Left ventricle myocardium inferior (tissue), 1 donor: ENCODE measurements around the gene UROS. TPM values are rescaled to one million over a fixed set of nuclear protein-coding genes. Genes with fewer than 3 reads are reported as not detected.
A peak's percentile ranks its signal among the peaks of the same experiment; 100 is the strongest.

Experiments
- DNase-seq: peaks from one replicate; pipeline ENCODE4 v3.0.0-alpha.2; 2020
- H3K27ac ChIP-seq: fragments of 200-600 bp; replicated peaks from 2 replicates; pipeline ENCODE4 v1.8.0; 2021
- H3K27me3 ChIP-seq: fragments of 200-600 bp; 2 replicates; pipeline ENCODE4 v1.8.0; 2021; ENCODE audit warnings: low read depth
- H3K36me3 ChIP-seq: fragments of 200-600 bp; 2 replicates; pipeline ENCODE4 v1.8.0; 2021
- H3K4me1 ChIP-seq: fragments of 200-600 bp; 2 replicates; pipeline ENCODE4 v1.8.0; 2021
- H3K4me3 ChIP-seq: fragments of 200-600 bp; 2 replicates; pipeline ENCODE4 v1.8.0; 2021; ENCODE audit warnings: mild to moderate bottlenecking, moderate library complexity
- H3K9me3 ChIP-seq: fragments of 200-600 bp; replicated peaks from 2 replicates; pipeline ENCODE4 v1.8.0; 2021
- CTCF ChIP-seq: fragments of 200-600 bp; IDR thresholded peaks from 2 replicates; pipeline ENCODE4 v1.8.0; 2021; ENCODE audit warnings: antibody characterized with exemption, mild to moderate bottlenecking, borderline replicate concordance
- intact Hi-C: fragments of 100-400 bp; cut with micrococcal nuclease; formaldehyde crosslinking; loops from one replicate; pipeline ENCODE4 v1.11.0; 2022
- long read RNA-seq: library from polyadenylated mRNA; unstranded; transcript quantifications from one replicate; pipeline ENCODE4 v2.0.0, GENCODE V29; 2021
- total RNA-seq: library from RNA; stranded (reverse); fragmentation: NEBNext Ultra II Directional; extraction: Animal tissue kit (Norgen Biotek cat#: 25700); gene quantifications from one replicate; pipeline ENCODE4 v1.2.1, GENCODE V29; 2021
- donor health status: DM: no; HTN: yes; CAD: no; lungs with severe emphysema.

UROS gene
- 80.4 TPM for total RNA-seq
- long read RNA-seq, transcript UROS-204 (10 exons, 1,342 nt) = major isoform, 71 of 117 reads
- long read RNA-seq, partial matches to known transcripts = 7 of 117 reads
- long read RNA-seq, other reads (novel, unspliced or antisense) = 37 of 117 reads

GRCh38 chr10:125822878-125823662 is at the start of gene UROS, which contains the start of gene BCCIP:
Gene UROS (minus strand): TSS chr10:125823258. CDS start chr10:125816499, 6,759 bp downstream.
Gene BCCIP (plus strand): TSS chr10:125823546. CDS start chr10:125823558, 12 bp downstream.
- peak; percentile 91 for DNase-seq
- no peak for TF ChIP-seq CTCF
- intact Hi-C loops = no loop called here
- Histone ChIP-seq H3K27me3 (no peaks in the 10 kb centered on the region), H3K36me3 (peaks cover 15% of the 10 kb centered on the region), H3K4me1 (peaks cover 58% of the 10 kb centered on the region), H3K27ac (peak within 1 kb of the TSS; percentile 96), H3K4me3 (peak within 1 kb of the TSS; percentile 98), H3K9me3 (no peaks in the 10 kb centered on the region)

GRCh38 chr10:125871338-125871737 is 48.3 kb upstream of the UROS start:
- intact Hi-C loops = no loop called here
- no peak for TF ChIP-seq CTCF
- Histone ChIP-seq H3K27me3 (no peaks in the 10 kb centered on the region), H3K4me1 (no peaks in the 10 kb centered on the region), H3K36me3 (peaks cover 35% of the 10 kb centered on the region), H3K4me3 (no peak overlapping the region), H3K27ac (no peak overlapping the region), H3K9me3 (peaks cover 11% of the 10 kb centered on the region)
- DNase-seq = no peak

DNA sequence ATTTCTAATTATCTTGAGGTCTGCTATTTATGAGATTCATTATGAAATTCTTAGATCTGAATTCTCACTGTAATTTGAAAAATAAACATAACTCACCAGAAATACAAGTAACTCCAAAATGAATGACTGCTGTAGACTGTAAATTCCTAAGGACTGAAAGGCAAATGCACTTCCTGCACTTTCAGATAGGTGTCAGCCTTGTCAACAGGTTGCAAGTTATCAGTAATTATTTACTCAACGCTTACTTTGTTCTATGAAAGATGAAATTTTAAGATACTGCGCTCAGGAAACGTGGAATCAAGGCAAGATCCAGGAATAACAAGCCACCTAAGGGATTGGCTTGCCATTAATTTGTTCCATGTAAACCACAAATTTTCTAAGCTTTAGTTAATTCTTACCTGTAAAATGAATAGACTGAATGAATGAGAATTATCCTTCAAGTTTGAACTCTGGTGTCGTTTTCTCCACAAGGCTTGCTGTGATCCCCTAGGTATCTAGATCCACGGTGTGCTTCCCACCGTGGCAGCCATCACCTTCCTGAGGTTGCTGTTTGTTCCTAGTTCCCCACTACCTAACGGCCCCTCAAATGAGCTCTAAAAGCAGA is 45.4 kb upstream of the UROS start:
- peak; percentile 90 for TF ChIP-seq CTCF
- Histone ChIP-seq H3K27ac (no peak overlapping the region), H3K4me1 (no peaks in the 10 kb centered on the region), H3K36me3 (peaks cover 40% of the 10 kb centered on the region), H3K4me3 (no peak overlapping the region), H3K9me3 (no peaks in the 10 kb centered on the region), H3K27me3 (no peaks in the 10 kb centered on the region)
- DNase-seq = no peak
- intact Hi-C loops = no loop called here

DNA sequence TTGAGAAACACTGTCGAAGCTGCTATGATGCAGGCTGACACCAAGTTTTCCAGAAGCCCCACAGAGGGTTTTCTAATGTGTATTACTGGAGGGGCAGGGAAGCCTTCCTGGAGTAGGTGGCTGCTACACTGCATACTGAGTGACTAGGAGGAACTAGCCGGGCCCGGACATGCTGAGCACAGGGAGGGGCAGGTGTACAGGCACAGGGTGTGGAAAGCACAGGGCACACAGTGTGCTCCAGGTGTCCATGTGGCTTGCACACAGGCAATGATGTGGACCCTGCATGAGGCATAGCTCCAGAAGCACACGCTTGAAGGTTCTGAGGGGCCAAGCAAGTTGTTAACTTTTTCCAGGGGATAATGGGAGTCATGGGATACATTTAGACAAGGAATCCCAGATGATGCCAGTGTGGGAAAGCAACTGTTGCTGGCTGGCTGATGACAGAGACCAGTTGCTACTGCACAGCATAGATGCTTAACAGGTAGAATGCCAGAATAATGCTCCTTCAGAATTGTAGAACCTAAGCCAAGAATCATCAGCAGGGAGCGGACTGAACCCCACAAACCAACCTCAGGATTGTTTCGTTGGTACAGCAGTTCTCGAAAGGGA is 43.5 kb upstream of the UROS start:
- intact Hi-C loops = no loop called here
- no peak for TF ChIP-seq CTCF
- Histone ChIP-seq H3K4me3 (no peak overlapping the region), H3K9me3 (no peaks in the 10 kb centered on the region), H3K27me3 (no peaks in the 10 kb centered on the region), H3K4me1 (no peaks in the 10 kb centered on the region), H3K27ac (no peak overlapping the region), H3K36me3 (peaks cover 44% of the 10 kb centered on the region)
- no peak for DNase-seq

- H3K4me1 ChIP-seq = no peaks in the 10 kb centered on the region
- peaks cover 49% of the 10 kb centered on the region for H3K36me3 ChIP-seq
- intact Hi-C loops = no loop called here
- no peak overlapping the region for H3K4me3 ChIP-seq
- H3K9me3 ChIP-seq = no peaks in the 10 kb centered on the region
- no peak for TF ChIP-seq CTCF
- no peak overlapping the region for H3K27ac ChIP-seq
- DNase-seq = no peak
- no peaks in the 10 kb centered on the region for H3K27me3 ChIP-seq
These were observed 42.1 kb upstream of the UROS start for GRCh38 chr10:125865120-125865519.
